ENCODE data around the gene CHP1. TPM values are rescaled to one million over a fixed set of nuclear protein-coding genes. Genes with fewer than 3 reads are reported as not detected.

Gene CHP1
- total RNA-seq = 63.6 to 80.0 TPM (median 77.0 TPM) in 3 replicates
- long read RNA-seq, partial matches to known transcripts = 1 of 9 reads
- long read RNA-seq, other reads (novel, unspliced or antisense) = 5 of 9 reads

DNA sequence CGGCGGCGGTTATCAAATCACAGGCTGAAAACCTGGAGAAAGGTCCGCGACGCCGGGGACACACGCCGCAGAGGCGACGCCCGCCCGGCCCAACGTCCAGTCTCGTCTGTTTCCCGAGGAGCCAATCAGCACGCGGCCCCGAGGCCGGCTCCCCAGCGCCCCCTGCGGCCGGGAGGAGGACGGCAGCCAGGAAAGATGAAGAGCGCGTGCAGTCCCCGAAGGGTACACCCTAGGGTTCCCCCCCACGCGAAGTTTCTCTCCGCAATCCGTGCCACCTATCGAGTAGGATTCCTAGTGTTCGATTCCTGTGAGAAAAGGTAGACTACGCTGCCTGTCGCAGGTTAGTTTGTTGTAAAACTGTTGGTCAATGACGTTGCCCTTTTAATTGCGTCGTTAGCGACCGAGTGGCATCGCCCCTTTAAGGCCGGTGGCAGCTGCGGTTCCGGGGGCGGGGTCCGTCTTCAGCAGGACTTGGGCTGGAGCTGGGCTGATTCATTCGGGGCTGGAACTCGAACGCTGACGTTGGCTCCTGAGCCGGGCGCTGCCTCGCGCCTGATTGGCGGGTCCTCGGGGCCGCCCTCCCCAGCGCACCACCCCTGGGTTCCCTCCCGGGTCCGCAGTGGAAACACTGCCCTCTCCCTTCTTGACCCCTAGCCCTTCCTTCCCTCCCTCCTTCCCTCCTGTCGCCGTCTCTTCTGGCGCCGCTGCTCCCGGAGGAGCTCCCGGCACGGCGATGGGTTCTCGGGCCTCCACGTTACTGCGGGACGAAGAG lies at the start of gene CHP1, which contains the start of gene EXD1:
Gene CHP1, plus strand, starts transcription at position 619 of the 772 bp plus-strand sequence. Its CDS starts 115 bp downstream, at position 734.
Gene EXD1, minus strand, starts transcription at position 108 of the 772 bp plus-strand sequence. CDS start 4,182 bp downstream, outside the sequence.
- no peaks in the 10 kb centered on the region for H3K9me3 Mint-ChIP-seq (ENCODE audit: low read depth)
- H3K36me3 Mint-ChIP-seq (ENCODE audit: low read depth) = no peaks in the 10 kb centered on the region
- H3K4me3 Mint-ChIP-seq (ENCODE audit: unreplicated experiment) = peak within 1 kb of the TSS; percentile 93
- no peaks in the 10 kb centered on the region for H3K27me3 Mint-ChIP-seq (ENCODE audit: low read depth)
- peak; percentile 99 for DNase-seq (ENCODE audit: low spot score)
- TF ChIP-seq CTCF (IDR thresholded peaks at IDR 0.05) = peak; percentile 100
- H3K27ac Mint-ChIP-seq (ENCODE audit: unreplicated experiment) = peak within 1 kb of the TSS; percentile 97
- H3K4me1 Mint-ChIP-seq (ENCODE audit: low read depth) = peaks cover 25% of the 10 kb centered on the region

DNA sequence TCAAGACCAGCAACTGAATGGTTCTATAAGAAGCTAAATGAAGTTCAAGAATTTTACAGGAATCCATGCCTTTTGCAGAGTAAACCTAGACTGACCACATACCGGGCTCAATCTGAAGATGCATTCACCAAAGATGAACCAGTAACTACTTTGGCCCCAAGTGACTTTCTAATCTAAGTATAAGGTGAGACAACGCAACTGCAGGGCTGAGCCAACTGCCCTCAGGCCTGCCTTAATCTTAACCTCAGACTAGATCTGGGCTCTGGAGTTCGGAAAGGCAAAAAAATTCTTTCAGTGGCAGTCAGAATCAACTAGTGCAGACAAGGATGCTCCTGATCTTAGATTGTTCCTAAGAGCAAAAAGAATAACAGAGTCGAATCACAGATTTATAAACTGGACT lies 48.8 kb upstream of the CHP1 start:
- H3K27ac Mint-ChIP-seq (ENCODE audit: unreplicated experiment) = peak overlapping the region; percentile 3
- H3K36me3 Mint-ChIP-seq (ENCODE audit: low read depth) = no peaks in the 10 kb centered on the region
- no peak for DNase-seq (ENCODE audit: low spot score)
- TF ChIP-seq CTCF (IDR thresholded peaks at IDR 0.05) = no peak
- no peaks in the 10 kb centered on the region for H3K9me3 Mint-ChIP-seq (ENCODE audit: low read depth)
- no peaks in the 10 kb centered on the region for H3K27me3 Mint-ChIP-seq (ENCODE audit: low read depth)
- no peak overlapping the region for H3K4me3 Mint-ChIP-seq (ENCODE audit: unreplicated experiment)
- peaks cover 36% of the 10 kb centered on the region for H3K4me1 Mint-ChIP-seq (ENCODE audit: low read depth)

DNA sequence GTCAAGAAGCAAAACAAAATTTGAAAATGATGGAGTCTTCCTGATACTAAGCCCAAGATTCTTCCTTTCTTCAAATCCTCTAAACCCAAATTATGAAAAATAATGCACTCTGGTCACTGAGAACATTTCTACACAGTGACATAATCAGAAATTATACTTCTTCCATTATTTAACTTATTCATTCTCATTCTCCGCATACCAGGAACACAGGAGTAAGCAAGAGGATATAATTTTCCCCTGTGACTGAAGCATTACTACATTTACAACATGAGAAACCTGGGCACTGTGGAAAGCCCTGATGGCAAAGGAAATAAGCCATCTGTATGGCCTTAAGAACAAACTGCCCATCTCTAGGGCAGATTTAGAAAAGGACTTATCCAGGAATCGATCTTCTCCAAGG lies 47.5 kb upstream of the CHP1 start:
- DNase-seq (ENCODE audit: low spot score) = no peak
- H3K27me3 Mint-ChIP-seq (ENCODE audit: low read depth) = no peaks in the 10 kb centered on the region
- no peak overlapping the region for H3K4me3 Mint-ChIP-seq (ENCODE audit: unreplicated experiment)
- H3K27ac Mint-ChIP-seq (ENCODE audit: unreplicated experiment) = peak overlapping the region; percentile 79
- peaks cover 36% of the 10 kb centered on the region for H3K4me1 Mint-ChIP-seq (ENCODE audit: low read depth)
- no peaks in the 10 kb centered on the region for H3K9me3 Mint-ChIP-seq (ENCODE audit: low read depth)
- no peak for TF ChIP-seq CTCF (IDR thresholded peaks at IDR 0.05)
- no peaks in the 10 kb centered on the region for H3K36me3 Mint-ChIP-seq (ENCODE audit: low read depth)

DNA sequence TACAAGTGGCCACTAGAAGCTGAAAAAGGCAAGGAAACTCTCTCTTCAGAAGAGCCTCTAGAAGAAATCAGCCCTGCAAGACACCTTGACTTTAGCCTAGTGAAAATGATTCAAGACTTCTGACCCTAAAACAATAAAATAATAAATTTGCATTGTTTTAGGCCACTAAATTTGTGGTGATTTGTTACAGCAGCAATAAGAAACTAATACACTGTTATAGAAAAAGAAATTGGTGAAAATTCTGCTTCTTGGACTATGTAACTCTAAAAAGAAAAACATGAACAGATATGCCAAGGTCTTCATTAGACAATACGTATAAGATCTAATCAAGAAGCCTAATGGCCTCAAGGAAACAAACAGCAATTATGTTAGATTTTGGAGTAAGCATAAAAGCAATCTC lies 36.6 kb upstream of the CHP1 start:
- Mint-ChIP-seq H3K9me3 (ENCODE audit: low read depth) (no peaks in the 10 kb centered on the region), H3K36me3 (ENCODE audit: low read depth) (no peaks in the 10 kb centered on the region), H3K4me3 (ENCODE audit: unreplicated experiment) (no peak overlapping the region), H3K27ac (ENCODE audit: unreplicated experiment) (no peak overlapping the region), H3K4me1 (ENCODE audit: low read depth) (no peaks in the 10 kb centered on the region), H3K27me3 (ENCODE audit: low read depth) (no peaks in the 10 kb centered on the region)
- TF ChIP-seq CTCF (IDR thresholded peaks at IDR 0.05) = no peak
- no peak for DNase-seq (ENCODE audit: low spot score)

- H3K36me3 Mint-ChIP-seq (ENCODE audit: low read depth) = no peaks in the 10 kb centered on the region
- H3K4me1 Mint-ChIP-seq (ENCODE audit: low read depth) = no peaks in the 10 kb centered on the region
- no peak for DNase-seq (ENCODE audit: low spot score)
- no peak overlapping the region for H3K4me3 Mint-ChIP-seq (ENCODE audit: unreplicated experiment)
- H3K27me3 Mint-ChIP-seq (ENCODE audit: low read depth) = no peaks in the 10 kb centered on the region
- TF ChIP-seq CTCF (IDR thresholded peaks at IDR 0.05) = no peak
- no peak overlapping the region for H3K27ac Mint-ChIP-seq (ENCODE audit: unreplicated experiment)
- H3K9me3 Mint-ChIP-seq (ENCODE audit: low read depth) = no peaks in the 10 kb centered on the region
These were observed 31.6 kb upstream of the CHP1 start for GRCh38 chr15:41199470-41199869.
